GM12873 (cell line): ENCODE results near the gene SPATS2L.

Experiments
- TF ChIP-seq, protein P1 (sequence below): IDR thresholded peaks from 2 replicates; pipeline ENCODE4 v1.5.1; 2012; ENCODE audit warnings: low read depth, mild to moderate bottlenecking, moderate library complexity, low read length, control low read depth; ENCODE audit not compliant: insufficient read depth; ENCODE audit errors: missing control alignments

The SPATS2L gene

DNA sequence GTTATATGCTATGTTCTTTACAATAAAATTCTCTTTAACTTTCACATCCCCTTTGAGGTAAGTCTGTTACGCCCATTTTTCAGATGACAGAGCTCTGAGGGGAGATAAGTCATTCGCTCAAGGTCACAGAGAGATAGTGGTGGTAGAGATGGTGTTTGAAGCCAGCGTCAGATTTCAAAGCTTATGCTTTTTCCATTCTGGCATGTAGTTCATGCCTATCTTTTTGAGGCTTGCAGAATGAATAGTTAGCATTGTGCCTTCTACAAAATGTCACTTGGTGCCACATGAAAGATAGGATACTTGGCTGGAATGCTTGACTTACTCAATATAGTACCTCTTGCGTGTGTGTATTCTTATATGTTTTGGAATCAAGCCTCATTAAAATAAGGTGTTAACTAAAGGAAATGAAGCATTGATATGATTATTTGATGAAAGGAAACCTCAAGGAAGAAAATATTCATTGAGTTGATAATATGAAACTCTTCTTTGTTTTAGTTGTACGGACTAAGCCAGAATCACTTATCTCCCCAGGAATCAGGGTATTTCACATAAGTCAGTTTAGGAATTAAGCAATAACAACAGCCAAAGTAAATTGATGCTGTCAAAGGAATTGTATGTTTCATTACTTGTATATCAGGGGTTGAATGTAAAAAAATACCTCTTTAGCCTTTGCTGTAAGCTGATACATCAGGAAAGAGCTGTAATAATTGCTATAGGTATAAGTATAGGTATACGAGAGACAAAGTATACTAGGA lies 15.5 kb downstream of the SPATS2L start:
- TF ChIP-seq, protein P1, sequence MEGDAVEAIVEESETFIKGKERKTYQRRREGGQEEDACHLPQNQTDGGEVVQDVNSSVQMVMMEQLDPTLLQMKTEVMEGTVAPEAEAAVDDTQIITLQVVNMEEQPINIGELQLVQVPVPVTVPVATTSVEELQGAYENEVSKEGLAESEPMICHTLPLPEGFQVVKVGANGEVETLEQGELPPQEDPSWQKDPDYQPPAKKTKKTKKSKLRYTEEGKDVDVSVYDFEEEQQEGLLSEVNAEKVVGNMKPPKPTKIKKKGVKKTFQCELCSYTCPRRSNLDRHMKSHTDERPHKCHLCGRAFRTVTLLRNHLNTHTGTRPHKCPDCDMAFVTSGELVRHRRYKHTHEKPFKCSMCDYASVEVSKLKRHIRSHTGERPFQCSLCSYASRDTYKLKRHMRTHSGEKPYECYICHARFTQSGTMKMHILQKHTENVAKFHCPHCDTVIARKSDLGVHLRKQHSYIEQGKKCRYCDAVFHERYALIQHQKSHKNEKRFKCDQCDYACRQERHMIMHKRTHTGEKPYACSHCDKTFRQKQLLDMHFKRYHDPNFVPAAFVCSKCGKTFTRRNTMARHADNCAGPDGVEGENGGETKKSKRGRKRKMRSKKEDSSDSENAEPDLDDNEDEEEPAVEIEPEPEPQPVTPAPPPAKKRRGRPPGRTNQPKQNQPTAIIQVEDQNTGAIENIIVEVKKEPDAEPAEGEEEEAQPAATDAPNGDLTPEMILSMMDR: no peak

DNA sequence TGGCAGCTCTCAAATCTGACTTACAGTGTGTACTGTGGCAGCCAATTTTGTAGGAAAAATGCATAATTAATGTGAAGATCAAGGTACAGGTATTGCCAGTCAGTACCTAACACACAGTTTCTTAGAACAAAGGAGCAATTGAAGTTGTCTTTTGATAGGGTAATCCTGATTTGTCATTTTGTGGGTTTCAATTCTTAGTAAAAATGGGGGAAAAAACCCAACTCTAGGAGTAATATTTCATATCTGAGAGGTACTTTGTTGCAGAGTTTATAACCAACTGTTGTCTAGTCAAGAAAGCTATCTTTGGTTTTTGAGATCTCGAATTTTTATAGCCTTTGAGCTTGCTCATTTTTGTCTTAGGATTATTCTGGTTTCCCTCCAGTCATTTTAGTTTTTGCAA lies 16.1 kb downstream of the SPATS2L start:
- TF ChIP-seq, protein P1: no peak

- TF ChIP-seq, protein P1: no peak
These were observed 17.9 kb downstream of the SPATS2L start for GRCh38 chr2:200324362-200324761.

DNA sequence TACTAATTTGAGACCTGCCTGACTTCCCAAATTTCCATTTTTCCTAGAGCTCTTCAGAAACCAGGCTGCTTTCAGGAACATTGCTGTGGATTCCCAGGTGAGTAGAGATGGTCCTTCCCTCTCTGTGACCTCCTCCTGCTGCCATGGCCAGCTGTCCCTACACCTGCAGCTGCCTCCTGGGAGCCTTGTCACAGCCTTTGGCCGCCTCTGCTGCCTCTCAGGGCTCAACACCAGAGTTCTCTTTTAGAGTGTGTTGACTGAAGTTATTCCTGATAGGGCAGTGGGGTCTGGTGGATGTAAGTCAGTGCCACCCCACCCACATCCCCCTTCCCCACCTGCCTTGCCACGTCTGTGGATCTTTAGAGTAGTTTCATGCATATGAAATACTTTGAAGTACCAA lies 22.9 kb downstream of the SPATS2L start:
- TF ChIP-seq, protein P1: no peak

GRCh38 chr2:200329798-200330197 lies 23.3 kb downstream of the SPATS2L start:
- TF ChIP-seq, protein P1: no peak

DNA sequence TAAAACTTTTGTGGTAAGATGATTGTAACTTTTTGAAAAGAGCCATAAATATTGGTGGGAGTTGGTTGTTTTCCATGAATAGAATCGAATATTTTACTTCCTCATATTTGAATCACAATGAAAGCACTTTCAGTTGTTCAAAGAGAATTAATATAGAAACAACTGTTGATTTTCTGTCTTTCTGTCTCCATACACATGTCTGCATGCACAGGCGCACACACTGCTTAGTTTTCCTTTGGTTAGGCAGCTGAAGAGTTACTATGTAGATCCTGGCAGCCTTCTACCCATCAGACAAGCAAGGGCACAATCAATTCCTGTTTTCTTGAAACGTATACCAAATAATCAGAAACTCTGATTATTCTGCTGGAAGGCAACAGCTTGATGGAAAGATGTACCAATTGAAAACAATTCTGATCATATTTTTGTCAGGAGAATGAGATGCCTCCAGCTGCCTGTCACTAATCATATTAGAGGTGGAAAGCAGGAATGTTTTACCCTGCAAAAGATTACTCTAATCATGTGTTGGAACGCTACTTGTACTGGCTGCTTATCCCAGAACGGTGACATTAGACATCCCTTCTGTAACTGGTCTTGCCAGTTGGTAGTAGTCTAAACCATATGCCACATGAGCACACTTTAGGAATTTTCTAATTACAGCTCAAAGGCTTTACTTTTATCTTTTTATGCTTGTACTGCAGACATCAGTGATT lies 24.0 kb downstream of the SPATS2L start:
- TF ChIP-seq, protein P1: no peak

GRCh38 chr2:200331061-200331400 lies 24.5 kb downstream of the SPATS2L start:
- TF ChIP-seq, protein P1: no peak
